IPS-15b (cell line): ENCODE results near the gene NFKBIZ.

Source experiments
- H3K27me3 ChIP-seq: one replicate; pipeline ENCODE4 v1.6.1; 2013; ENCODE audit warnings: low read length; ENCODE audit not compliant: control insufficient read depth, insufficient read depth
- H3K36me3 ChIP-seq: one replicate; pipeline ENCODE4 v1.6.1; 2013; ENCODE audit warnings: low read length; ENCODE audit not compliant: control insufficient read depth, insufficient read depth
- H3K4me1 ChIP-seq: one replicate; pipeline ENCODE4 v1.6.1; 2013; ENCODE audit warnings: mild to moderate bottlenecking, low read length; ENCODE audit not compliant: control insufficient read depth, insufficient read depth
- H3K4me3 ChIP-seq: one replicate; pipeline ENCODE4 v1.5.1; 2013; ENCODE audit warnings: low read depth, low read length
- H3K9ac ChIP-seq: one replicate; pipeline ENCODE4 v1.6.1; 2013; ENCODE audit warnings: low read depth, mild to moderate bottlenecking, low read length
- H3K9me3 ChIP-seq: one replicate; pipeline ENCODE4 v1.6.1; 2013; ENCODE audit warnings: mild to moderate bottlenecking, low read length; ENCODE audit not compliant: control insufficient read depth, insufficient read depth

The NFKBIZ gene

GRCh38 chr3:101828691-101829436, 20.4 kb upstream of the NFKBIZ start:
- no peak overlapping the region for H3K4me3 ChIP-seq
- H3K36me3 ChIP-seq, result no peaks in the 10 kb centered on the region
- no peaks in the 10 kb centered on the region for H3K9me3 ChIP-seq
- peaks cover 3% of the 10 kb centered on the region for H3K4me1 ChIP-seq
- H3K27me3 ChIP-seq, result no peaks in the 10 kb centered on the region
- H3K9ac ChIP-seq, result no peak overlapping the region

- no peak overlapping the region for H3K9ac ChIP-seq
- H3K4me3 ChIP-seq, result no peak overlapping the region
- H3K4me1 ChIP-seq, result peaks cover 3% of the 10 kb centered on the region
Observed at GRCh38 chr3:101829437-101829830, 19.9 kb upstream of the NFKBIZ start.

GRCh38 chr3:101829874-101830273, 19.4 kb upstream of the NFKBIZ start:
- peaks cover 3% of the 10 kb centered on the region for H3K4me1 ChIP-seq

More at GRCh38 chr3:101829437-101829830, 19.9 kb upstream of the NFKBIZ start:
- Histone ChIP-seq H3K9me3 (no peaks in the 10 kb centered on the region), H3K27me3 (no peaks in the 10 kb centered on the region), H3K36me3 (no peaks in the 10 kb centered on the region)

GRCh38 chr3:101833446-101833974, 15.8 kb upstream of the NFKBIZ start:
- Histone ChIP-seq H3K27me3 (no peaks in the 10 kb centered on the region), H3K9ac (no peak overlapping the region), H3K4me3 (no peak overlapping the region), H3K9me3 (no peaks in the 10 kb centered on the region), H3K4me1 (peaks cover 3% of the 10 kb centered on the region), H3K36me3 (no peaks in the 10 kb centered on the region)

More at GRCh38 chr3:101829874-101830273, 19.4 kb upstream of the NFKBIZ start:
- Histone ChIP-seq H3K27me3 (no peaks in the 10 kb centered on the region), H3K36me3 (no peaks in the 10 kb centered on the region), H3K4me3 (no peak overlapping the region), H3K9ac (no peak overlapping the region), H3K9me3 (no peaks in the 10 kb centered on the region)

- H3K4me3 ChIP-seq, result no peak overlapping the region
- H3K9me3 ChIP-seq, result no peaks in the 10 kb centered on the region
- no peaks in the 10 kb centered on the region for H3K27me3 ChIP-seq
- no peaks in the 10 kb centered on the region for H3K4me1 ChIP-seq
- H3K9ac ChIP-seq, result no peak overlapping the region
- no peaks in the 10 kb centered on the region for H3K36me3 ChIP-seq
Observed at GRCh38 chr3:101835676-101836075, 13.6 kb upstream of the NFKBIZ start.

- Histone ChIP-seq H3K4me1 (no peaks in the 10 kb centered on the region), H3K9ac (no peak overlapping the region), H3K36me3 (no peaks in the 10 kb centered on the region), H3K27me3 (no peaks in the 10 kb centered on the region), H3K9me3 (no peaks in the 10 kb centered on the region), H3K4me3 (no peak overlapping the region)
Observed at GRCh38 chr3:101836160-101836559, 13.2 kb upstream of the NFKBIZ start.

- Histone ChIP-seq H3K27me3 (no peaks in the 10 kb centered on the region), H3K9ac (no peak overlapping the region), H3K9me3 (no peaks in the 10 kb centered on the region), H3K36me3 (no peaks in the 10 kb centered on the region), H3K4me1 (peaks cover 4% of the 10 kb centered on the region), H3K4me3 (no peak overlapping the region)
Observed at GRCh38 chr3:101836652-101837598, 12.4 kb upstream of the NFKBIZ start.

GRCh38 chr3:101838691-101839090, 10.6 kb upstream of the NFKBIZ start:
- no peaks in the 10 kb centered on the region for H3K27me3 ChIP-seq
- H3K9ac ChIP-seq, result no peak overlapping the region
- peaks cover 7% of the 10 kb centered on the region for H3K4me1 ChIP-seq
- no peak overlapping the region for H3K4me3 ChIP-seq
- no peaks in the 10 kb centered on the region for H3K36me3 ChIP-seq
- H3K9me3 ChIP-seq, result no peaks in the 10 kb centered on the region

GRCh38 chr3:101840066-101840465, 9.2 kb upstream of the NFKBIZ start:
- Histone ChIP-seq H3K9me3 (no peaks in the 10 kb centered on the region), H3K27me3 (no peaks in the 10 kb centered on the region), H3K4me3 (no peak overlapping the region), H3K4me1 (peaks cover 7% of the 10 kb centered on the region), H3K9ac (no peak overlapping the region), H3K36me3 (no peaks in the 10 kb centered on the region)

GRCh38 chr3:101842245-101842934, 6.9 kb upstream of the NFKBIZ start:
- Histone ChIP-seq H3K36me3 (no peaks in the 10 kb centered on the region), H3K9ac (no peak overlapping the region), H3K9me3 (no peaks in the 10 kb centered on the region), H3K27me3 (no peaks in the 10 kb centered on the region), H3K4me1 (peaks cover 7% of the 10 kb centered on the region), H3K4me3 (no peak overlapping the region)

- H3K9me3 ChIP-seq, result no peaks in the 10 kb centered on the region
- no peak overlapping the region for H3K9ac ChIP-seq
- no peaks in the 10 kb centered on the region for H3K27me3 ChIP-seq
- H3K4me3 ChIP-seq, result no peak overlapping the region
- peaks cover 7% of the 10 kb centered on the region for H3K4me1 ChIP-seq
- H3K36me3 ChIP-seq, result no peaks in the 10 kb centered on the region
Observed at GRCh38 chr3:101842935-101843330, 6.4 kb upstream of the NFKBIZ start.
